Activated T-cell treated with anti-CD3 and anti-CD28 coated beads, Interleukin-2, amount 50 U/mL, for 72 hours (primary cell): ENCODE measurements around the gene COL4A1. TPM values are rescaled to one million over a fixed set of nuclear protein-coding genes. Genes with fewer than 3 reads are reported as not detected.

Experiments used
- ATAC-seq, 2 donors: fragments of 150-1000 bp; cut with Tn5 transposase; replicated peaks in 1 of 2; 2 replicates each; pipeline ENCODE4 v1.10.0; 2021; ENCODE audit warnings: moderate library complexity in 2 of 2, mild to moderate bottlenecking in 1 of 2
- DNase-seq, 2 donors: peaks; one replicate each; pipeline ENCODE4 v3.0.0; 2021 to 2022; ENCODE audit warnings: mixed read lengths in 1 of 2
- H3K27ac Mint-ChIP-seq: one replicate; pipeline ENCODE4 v1.8.0; 2022; ENCODE audit warnings: mild to moderate bottlenecking, moderate library complexity, mixed read lengths
- H3K27me3 Mint-ChIP-seq: one replicate; pipeline ENCODE4 v1.8.0; 2022; ENCODE audit warnings: low read depth, mixed read lengths
- H3K36me3 Mint-ChIP-seq, 2 donors: one replicate each; pipeline ENCODE4 v1.8.0; 2022; ENCODE audit warnings: mixed read lengths in 2 of 2, mild to moderate bottlenecking in 1 of 2; ENCODE audit not compliant: insufficient read depth in 2 of 2
- H3K4me1 Mint-ChIP-seq: one replicate; pipeline ENCODE4 v1.8.0; 2022; ENCODE audit warnings: low read depth, mixed read lengths
- H3K4me3 Mint-ChIP-seq, 2 donors: one replicate each; pipeline ENCODE4 v1.8.0; 2022; ENCODE audit warnings: mild to moderate bottlenecking in 2 of 2, mixed read lengths in 2 of 2, moderate library complexity in 2 of 2
- H3K9me3 Mint-ChIP-seq, 2 donors: one replicate each; pipeline ENCODE4 v1.8.0; 2022; ENCODE audit warnings: mixed read lengths in 2 of 2
- total RNA-seq, 2 donors: library from RNA; stranded (reverse); gene quantifications; one replicate each; pipeline ENCODE4 v1.2.3, GENCODE V29; 2022

The COL4A1 gene
- total RNA-seq, 2 donors from 2014 or later = 0.19 TPM; not detected in 1

DNA sequence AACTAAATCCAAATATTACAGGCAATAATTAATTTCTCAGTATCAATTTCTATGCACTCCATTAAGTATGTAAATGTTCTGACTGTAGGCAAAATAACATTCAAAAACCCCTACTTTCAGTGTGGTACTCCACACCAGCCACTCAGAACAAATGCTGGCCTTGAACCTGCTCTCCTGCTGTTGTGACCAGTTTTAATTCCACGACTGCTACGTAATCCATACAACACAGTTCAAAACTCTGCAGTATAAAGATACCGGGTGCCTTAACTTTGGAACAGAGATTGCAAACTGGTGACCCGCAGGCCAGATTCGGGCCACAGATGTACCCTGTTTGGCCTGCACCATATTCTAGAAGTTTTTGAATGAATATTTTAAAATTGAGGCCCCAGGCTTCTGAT, 30.4 kb downstream of the COL4A1 start:
- Mint-ChIP-seq H3K9me3 (no peaks in the 10 kb centered on the region), H3K4me1 (peaks cover 12% of the 10 kb centered on the region), H3K27ac (no peak overlapping the region), H3K36me3 (no peaks in the 10 kb centered on the region), H3K4me3 (no peak overlapping the region), H3K27me3 (peaks cover 40% of the 10 kb centered on the region)
- ATAC-seq (no peak), DNase-seq (no peak)

- Mint-ChIP-seq H3K27ac (no peak overlapping the region), H3K27me3 (peaks cover 40% of the 10 kb centered on the region), H3K4me3 (no peak overlapping the region), H3K36me3 (no peaks in the 10 kb centered on the region), H3K4me1 (peaks cover 11% of the 10 kb centered on the region), H3K9me3 (no peaks in the 10 kb centered on the region)
- DNase-seq (no peak), ATAC-seq (no peak)
Observed at GRCh38 chr13:110275931-110276552, 30.9 kb downstream of the COL4A1 start.

DNA sequence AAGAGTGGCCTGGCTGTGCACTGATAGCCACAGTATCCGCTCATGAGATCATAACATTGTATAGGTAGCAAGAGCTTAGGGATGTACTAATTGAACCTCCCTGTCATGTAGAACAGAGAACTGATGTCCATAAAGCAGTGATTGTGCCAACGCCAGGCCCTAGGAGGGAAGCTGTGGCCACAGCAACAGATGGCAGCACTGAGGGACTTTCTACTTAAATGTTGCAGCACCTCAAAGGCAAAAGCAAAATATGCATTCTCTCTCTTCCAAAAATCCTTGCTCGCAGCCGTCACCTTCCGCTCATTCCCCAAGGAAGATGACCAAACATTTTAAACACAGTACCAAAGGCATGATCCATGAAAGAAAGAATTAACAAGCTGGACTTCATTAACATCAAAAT, 32.3 kb downstream of the COL4A1 start:
- peaks cover 5% of the 10 kb centered on the region for H3K4me1 Mint-ChIP-seq
- H3K27ac Mint-ChIP-seq = no peak overlapping the region
- no peak overlapping the region for H3K4me3 Mint-ChIP-seq
- no peaks in the 10 kb centered on the region for H3K36me3 Mint-ChIP-seq
- ATAC-seq = no peak
- H3K9me3 Mint-ChIP-seq = no peaks in the 10 kb centered on the region
- no peak for DNase-seq
- peaks cover 42% of the 10 kb centered on the region for H3K27me3 Mint-ChIP-seq

DNA sequence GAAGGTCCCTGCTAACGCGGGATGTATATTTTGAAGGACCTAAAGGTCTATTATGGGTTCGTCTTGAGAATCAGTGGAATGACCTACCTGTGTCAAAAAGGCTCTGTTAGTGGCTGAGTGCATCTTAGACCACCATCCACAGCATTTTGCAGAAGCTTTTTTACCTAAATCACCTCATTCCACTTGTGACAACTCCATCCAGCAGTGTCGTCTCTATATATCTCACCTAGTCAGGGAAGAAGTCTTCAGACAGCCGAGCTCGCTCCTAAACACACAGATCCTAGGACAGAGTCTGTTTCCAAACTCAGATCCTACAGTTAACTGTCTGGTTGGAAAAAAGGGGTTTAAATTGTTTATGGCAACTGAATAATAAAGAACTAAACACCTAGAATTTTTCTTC, 33.7 kb downstream of the COL4A1 start:
- Mint-ChIP-seq H3K9me3 (no peaks in the 10 kb centered on the region), H3K27me3 (peaks cover 29% of the 10 kb centered on the region), H3K4me1 (no peaks in the 10 kb centered on the region), H3K27ac (no peak overlapping the region), H3K4me3 (no peak overlapping the region), H3K36me3 (no peaks in the 10 kb centered on the region)
- ATAC-seq (no peak), DNase-seq (no peak)

DNA sequence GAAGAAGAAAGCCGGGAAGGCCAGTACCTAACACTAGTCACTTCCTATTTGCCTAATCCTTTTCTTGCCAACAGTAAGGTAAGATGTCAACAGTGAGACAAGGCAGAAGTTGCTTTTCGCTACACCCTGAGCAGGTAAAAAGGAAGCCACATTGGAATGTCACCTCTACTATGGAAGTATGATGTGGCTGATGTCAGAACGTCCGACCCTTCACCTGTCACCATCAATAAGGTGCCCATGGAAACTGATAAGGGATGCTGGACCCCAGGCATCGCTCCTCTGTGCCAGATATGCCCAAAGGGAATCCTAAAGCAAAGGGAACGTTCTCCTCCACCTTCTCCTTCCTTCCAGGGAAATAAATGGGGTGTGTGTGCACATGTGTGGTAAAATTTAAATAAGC, 34.3 kb downstream of the COL4A1 start:
- no peak overlapping the region for H3K27ac Mint-ChIP-seq
- ATAC-seq (no peak), DNase-seq (no peak)
- peaks cover 29% of the 10 kb centered on the region for H3K27me3 Mint-ChIP-seq
- no peaks in the 10 kb centered on the region for H3K4me1 Mint-ChIP-seq
- no peak overlapping the region for H3K4me3 Mint-ChIP-seq
- H3K9me3 Mint-ChIP-seq = no peaks in the 10 kb centered on the region
- H3K36me3 Mint-ChIP-seq = no peaks in the 10 kb centered on the region

GRCh38 chr13:110272227-110272626, 34.7 kb downstream of the COL4A1 start:
- peak; percentile 3 to 8 for DNase-seq
- no peaks in the 10 kb centered on the region for H3K36me3 Mint-ChIP-seq
- peaks cover 29% of the 10 kb centered on the region for H3K27me3 Mint-ChIP-seq
- no peak overlapping the region for H3K4me3 Mint-ChIP-seq
- ATAC-seq = peak; percentile 24 to 64
- no peaks in the 10 kb centered on the region for H3K4me1 Mint-ChIP-seq
- no peaks in the 10 kb centered on the region for H3K9me3 Mint-ChIP-seq
- H3K27ac Mint-ChIP-seq = no peak overlapping the region

DNA sequence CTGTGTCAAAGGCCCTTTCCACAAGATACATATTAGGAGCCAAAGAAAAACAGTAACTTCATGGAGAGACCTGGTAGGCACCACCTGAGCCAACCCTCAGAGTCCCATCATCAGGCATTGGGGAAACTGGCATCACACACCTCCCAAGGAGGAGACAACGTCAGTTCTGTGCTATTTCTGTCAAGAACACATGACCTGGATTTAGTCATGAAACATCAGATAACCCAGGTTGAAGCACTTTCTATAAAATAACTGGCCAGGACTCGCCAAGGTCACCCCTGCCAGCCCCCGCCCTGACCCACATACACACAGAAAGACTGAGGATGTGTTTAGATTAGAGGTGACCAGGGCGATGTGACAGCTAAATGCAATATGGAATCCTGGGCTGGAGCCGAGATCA, 35.6 kb downstream of the COL4A1 start:
- Mint-ChIP-seq H3K9me3 (no peaks in the 10 kb centered on the region), H3K36me3 (no peaks in the 10 kb centered on the region), H3K4me3 (no peak overlapping the region)

DNA sequence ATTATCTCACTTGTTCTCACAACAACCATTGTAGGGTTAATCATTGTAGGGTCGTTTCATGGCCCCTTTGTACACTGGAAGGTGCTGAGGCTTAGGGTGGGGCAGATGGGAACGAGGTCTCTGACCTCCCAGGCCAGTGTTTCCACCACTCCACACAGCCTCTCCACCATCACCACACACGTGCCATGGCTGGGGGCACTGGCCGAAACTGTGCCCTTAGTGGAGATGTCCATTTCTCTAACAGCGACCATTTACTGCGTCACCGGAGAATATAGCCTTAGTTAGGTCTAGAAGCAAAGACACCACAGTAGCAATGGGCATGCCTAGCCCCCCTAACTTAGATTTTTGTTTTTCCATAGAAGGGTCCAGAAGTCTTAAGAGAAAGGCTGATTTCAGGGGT, 36.5 kb downstream of the COL4A1 start:
- Mint-ChIP-seq H3K36me3 (no peaks in the 10 kb centered on the region), H3K27me3 (peaks cover 38% of the 10 kb centered on the region), H3K27ac (no peak overlapping the region), H3K4me3 (no peak overlapping the region), H3K4me1 (no peaks in the 10 kb centered on the region), H3K9me3 (no peaks in the 10 kb centered on the region)
- ATAC-seq (no peak), DNase-seq (no peak)

More for the DNA sequence above, 35.6 kb downstream of the COL4A1 start:
- H3K27me3 Mint-ChIP-seq = peaks cover 37% of the 10 kb centered on the region
- H3K27ac Mint-ChIP-seq = no peak overlapping the region
- no peaks in the 10 kb centered on the region for H3K4me1 Mint-ChIP-seq
- DNase-seq (no peak), ATAC-seq (no peak)

DNA sequence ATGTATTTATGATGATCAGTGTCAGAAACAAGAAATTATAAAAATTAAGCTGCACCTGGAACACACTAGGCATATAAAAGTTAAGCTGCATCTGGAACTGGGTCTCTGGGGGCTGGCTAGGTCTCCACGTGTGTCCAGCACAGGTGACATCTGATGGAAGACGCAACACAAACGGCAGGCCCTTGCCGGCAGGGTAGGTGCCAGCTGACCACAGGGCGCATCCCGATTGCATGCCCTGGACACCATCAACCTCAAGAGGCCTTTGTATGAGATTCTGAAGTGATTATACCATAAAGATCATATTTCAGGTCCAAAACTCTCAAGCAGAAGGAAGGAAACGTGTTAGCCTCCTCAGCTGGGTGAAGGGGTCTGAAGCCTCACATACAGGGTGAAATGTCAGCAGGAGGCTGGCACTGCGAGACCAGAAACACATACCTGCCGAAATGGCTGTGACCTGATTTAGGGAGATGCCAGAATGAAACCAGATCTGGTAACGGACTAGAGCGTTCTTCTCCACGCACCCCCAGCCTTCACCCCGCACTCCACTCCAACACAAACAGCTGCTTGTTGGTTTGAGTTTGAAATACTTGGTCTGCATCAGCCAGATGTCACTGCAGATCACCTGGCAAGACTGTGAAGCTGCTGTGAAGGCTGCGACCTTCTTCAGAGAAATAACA, 37.3 kb downstream of the COL4A1 start:
- Mint-ChIP-seq H3K36me3 (no peaks in the 10 kb centered on the region), H3K4me1 (no peaks in the 10 kb centered on the region), H3K27me3 (peaks cover 40% of the 10 kb centered on the region), H3K9me3 (no peaks in the 10 kb centered on the region), H3K27ac (no peak overlapping the region), H3K4me3 (no peak overlapping the region)
- ATAC-seq (no peak), DNase-seq (no peak)

GRCh38 chr13:110268576-110269185, 38.3 kb downstream of the COL4A1 start:
- no peaks in the 10 kb centered on the region for H3K4me1 Mint-ChIP-seq
- ATAC-seq = no peak
- no peak overlapping the region for H3K4me3 Mint-ChIP-seq
- no peak for DNase-seq
- no peaks in the 10 kb centered on the region for H3K36me3 Mint-ChIP-seq
- no peak overlapping the region for H3K27ac Mint-ChIP-seq
- H3K27me3 Mint-ChIP-seq = peaks cover 36% of the 10 kb centered on the region
- H3K9me3 Mint-ChIP-seq = no peaks in the 10 kb centered on the region

- ATAC-seq (no peak), DNase-seq (no peak)
- Mint-ChIP-seq H3K27me3 (peaks cover 33% of the 10 kb centered on the region), H3K36me3 (no peaks in the 10 kb centered on the region), H3K27ac (no peak overlapping the region), H3K4me1 (no peaks in the 10 kb centered on the region), H3K4me3 (no peak overlapping the region), H3K9me3 (no peaks in the 10 kb centered on the region)
Observed at GRCh38 chr13:110268061-110268460, 38.9 kb downstream of the COL4A1 start.

DNA sequence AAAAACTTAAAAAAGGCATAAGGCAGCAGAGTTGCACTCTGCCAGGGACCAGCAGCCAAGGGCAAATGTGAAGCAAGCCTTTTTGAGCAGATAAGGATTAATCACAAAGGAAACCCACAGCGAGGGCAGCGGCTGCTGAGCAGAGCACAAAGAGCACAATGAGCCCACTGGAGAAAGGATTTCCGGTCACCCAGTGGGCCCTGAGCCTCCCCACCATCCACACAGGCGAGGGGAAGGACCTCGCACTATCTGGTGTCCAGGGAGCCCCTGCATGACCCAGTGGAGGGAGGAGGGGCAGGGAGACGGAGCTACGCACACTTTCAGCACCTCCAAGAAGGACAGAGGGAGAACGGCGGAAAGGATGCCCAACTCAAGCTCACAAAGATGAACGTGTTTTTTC, 40.0 kb downstream of the COL4A1 start:
- no peak for DNase-seq
- no peak overlapping the region for H3K27ac Mint-ChIP-seq
- H3K27me3 Mint-ChIP-seq = peaks cover 38% of the 10 kb centered on the region
- H3K36me3 Mint-ChIP-seq = no peaks in the 10 kb centered on the region
- ATAC-seq = no peak
- no peak overlapping the region for H3K4me3 Mint-ChIP-seq
- H3K4me1 Mint-ChIP-seq = no peaks in the 10 kb centered on the region
- no peaks in the 10 kb centered on the region for H3K9me3 Mint-ChIP-seq

DNA sequence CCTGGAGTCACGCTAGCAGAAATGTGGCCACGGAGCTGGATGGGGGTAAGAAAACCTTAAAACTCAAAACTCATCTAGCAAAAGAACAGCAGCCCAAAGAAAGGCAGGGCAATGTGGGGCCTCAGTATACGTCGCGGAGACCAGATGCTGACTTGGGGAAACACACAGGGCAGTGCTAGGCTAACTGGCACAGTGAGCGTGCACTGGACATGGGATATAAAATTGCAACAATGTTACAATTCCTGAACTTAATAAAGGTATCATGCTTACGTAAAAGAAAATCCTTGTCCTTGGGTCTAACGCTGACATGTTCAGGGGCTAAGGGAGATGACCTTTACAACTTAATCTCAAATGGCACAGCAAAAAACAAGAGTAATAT, 40.5 kb downstream of the COL4A1 start:
- H3K36me3 Mint-ChIP-seq = no peaks in the 10 kb centered on the region
- no peak for ATAC-seq
- no peak overlapping the region for H3K4me3 Mint-ChIP-seq
- H3K27me3 Mint-ChIP-seq = peaks cover 44% of the 10 kb centered on the region
- no peaks in the 10 kb centered on the region for H3K4me1 Mint-ChIP-seq
- H3K9me3 Mint-ChIP-seq = no peaks in the 10 kb centered on the region
- DNase-seq = no peak
- no peak overlapping the region for H3K27ac Mint-ChIP-seq
